NCI-H524 treated with DMSO at 0.1 percent for 48 hours (cell line): Measurements from ENCODE around the gene XYLT1.
"Not testable (repeated sequence)": the region's sequence is repeated elsewhere in the genome, so short reads cannot be mapped to it uniquely, and the experiment has no call there.

Experiments used
- DNase-seq: peaks from one replicate; lab custom pipeline; 2025; lab: John Stamatoyannopoulos, UW

The XYLT1 gene

DNA sequence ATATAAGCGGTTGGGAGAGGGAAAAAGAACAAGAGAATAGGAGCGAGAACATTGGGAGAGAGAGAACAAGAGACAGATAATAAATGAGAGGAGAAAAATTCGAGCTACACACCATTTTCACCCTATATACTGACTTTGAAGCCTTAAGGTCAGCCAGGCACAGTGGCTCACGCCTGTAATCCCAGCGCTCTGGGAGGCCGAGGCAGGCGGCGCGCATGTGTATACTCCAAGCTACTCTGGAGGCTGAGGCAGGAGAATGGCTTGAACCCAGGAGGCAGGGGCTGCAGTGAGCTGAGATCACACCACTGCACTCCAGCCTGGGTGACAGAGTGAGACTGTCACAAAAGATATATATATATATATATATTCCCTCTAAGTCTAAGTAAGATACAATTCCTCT, 164.5 kb downstream of the XYLT1 start:
- not testable (repeated sequence) for DNase-seq

DNA sequence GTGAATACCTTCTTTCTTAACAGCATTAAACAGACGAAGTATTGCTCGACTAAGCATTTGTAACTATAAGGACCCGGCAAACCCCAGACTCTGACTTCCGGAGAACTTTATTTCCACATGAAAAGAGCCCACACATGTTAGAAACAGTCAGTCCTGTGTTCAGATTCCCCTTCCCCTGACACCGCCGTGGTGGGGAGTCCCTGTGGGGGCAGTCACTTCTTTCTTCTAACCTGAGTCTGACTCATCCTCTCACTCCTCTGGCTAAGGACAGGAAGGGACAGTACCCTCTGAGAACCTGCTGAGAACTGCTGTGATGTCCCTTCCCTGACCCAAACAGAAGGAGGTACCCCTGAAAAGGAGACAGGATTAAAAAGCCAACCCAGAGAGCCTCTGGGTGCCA, 165.1 kb downstream of the XYLT1 start:
- no peak for DNase-seq

DNA sequence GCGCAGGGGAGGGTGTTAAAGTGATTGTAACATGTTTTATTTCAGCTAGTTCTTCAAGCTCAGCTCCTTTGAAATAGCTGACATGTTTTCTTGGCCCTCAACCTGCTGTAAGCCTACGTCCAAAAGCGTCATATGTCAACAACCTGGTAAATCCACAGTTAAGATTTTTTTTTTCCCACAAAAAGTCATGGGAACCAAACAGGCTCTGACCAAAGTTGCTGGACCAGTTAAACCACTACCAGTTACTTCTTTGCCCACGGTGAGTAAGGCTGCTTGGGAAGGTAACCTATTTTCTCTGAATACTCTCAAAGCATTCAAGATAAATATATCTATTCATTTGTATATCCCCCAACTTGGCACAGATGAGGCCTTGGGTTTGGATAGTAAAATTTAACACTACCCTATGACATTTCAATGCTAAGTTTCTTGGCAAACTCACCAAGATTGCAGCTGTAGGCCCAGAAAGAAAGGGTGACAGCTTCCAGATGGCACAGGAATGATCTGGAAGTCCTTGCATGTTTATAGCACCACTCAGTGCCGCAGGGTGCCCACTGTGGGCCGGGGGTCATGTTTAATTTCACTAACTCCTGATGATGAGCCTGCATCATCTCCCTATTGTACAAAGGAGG, 166.2 kb downstream of the XYLT1 start:
- DNase-seq, result no peak

DNA sequence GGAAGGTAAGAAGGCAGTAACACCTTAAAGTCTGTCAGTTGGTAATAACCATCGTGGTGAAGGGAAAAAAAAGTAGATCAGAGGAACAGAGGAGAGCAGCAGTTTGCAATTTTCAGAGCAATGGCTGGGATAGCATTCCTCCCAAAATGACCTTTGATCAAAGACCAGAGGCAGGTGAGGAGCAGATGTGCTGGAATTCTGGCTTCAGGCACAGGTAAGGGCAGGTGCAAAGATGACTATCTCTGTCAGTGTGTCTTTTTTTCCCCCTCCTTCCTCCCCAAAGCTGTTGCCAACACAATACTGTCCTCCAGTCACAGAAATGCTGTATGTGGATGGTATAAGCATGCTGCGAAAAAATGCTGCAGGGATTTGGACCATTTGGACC, 166.7 kb downstream of the XYLT1 start:
- no peak for DNase-seq

DNA sequence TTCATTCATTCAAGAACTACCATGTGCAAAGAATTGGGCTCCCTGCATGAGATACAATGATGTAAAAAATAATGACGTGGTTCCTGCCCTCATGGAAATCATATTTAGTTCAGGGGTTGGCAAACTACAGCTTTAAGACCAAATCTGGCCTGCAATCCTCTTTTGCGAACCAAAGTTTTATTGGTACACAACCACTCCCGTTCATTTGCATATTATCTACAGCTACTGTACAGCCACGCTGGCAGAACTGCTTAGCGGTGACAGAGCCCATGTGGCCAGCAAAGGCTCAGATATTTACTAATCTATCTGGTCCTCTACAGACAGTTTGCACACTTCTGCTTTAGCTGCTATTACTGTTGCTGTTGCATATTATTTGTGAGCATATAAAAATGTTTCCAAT, 167.7 kb downstream of the XYLT1 start:
- no peak for DNase-seq

DNA sequence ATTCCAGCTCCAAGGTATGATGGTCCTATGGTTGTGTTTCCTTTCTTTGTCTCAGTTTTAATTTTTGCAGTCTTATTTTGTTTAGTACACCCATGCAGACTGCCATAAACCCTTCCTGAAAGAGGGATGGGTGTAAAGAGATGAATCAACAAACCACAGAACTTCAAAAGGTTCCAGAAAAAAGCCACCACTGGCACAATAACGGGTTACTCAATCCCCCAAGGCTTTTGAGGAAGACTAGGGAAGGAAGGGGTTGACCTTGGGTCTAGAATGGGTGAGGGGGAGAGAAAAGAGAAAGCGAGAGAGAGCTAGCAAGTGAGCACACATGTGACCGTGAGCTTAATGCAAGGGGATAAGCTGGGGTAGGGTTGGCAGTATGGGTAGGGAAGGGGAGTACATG, 168.1 kb downstream of the XYLT1 start:
- no peak for DNase-seq

DNA sequence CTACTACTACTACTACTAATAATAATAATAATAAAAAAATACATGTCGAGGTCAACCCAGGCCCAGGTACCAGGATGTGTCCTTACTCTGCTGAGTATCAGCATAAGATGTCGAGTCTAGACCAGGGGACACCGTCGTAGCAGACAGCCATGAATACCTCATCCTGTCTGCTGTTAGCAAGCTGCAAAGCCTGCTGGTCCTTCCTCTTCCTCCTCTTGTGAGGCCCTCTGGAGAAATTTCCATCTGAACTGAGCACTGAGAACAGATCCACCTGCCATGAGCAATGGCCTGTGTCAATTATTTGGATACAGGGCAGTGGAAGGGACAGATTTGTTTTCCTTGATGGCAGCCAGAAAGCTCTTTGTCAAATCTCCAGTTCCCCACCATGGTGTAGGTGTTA, 168.5 kb downstream of the XYLT1 start:
- no peak for DNase-seq

DNA sequence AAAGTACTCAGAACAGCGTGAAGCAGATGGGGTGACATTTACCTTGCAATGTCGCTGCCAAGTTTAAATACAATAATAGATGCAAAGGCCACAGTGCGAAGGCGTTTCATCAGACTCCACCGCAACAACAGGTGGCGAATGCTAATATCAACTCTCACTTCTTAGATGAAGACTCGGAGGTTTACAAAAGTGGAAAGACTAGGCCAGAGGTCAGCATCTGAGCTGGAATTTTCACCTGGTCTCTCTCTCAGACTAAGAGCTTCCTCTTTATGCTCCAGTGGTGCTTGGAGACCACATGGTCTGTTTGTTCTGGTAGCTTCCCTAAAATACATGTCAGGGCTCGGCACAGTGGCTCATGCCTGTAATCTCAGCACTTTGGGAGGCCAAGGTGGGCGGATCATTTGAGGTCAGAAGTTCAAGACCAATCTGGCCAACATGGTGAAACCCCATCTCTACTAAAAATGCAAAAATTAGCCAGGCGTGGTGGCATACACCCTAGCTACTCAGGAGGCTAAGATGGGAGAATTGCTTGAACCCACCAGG, 169.1 kb downstream of the XYLT1 start:
- DNase-seq, result no peak

DNA sequence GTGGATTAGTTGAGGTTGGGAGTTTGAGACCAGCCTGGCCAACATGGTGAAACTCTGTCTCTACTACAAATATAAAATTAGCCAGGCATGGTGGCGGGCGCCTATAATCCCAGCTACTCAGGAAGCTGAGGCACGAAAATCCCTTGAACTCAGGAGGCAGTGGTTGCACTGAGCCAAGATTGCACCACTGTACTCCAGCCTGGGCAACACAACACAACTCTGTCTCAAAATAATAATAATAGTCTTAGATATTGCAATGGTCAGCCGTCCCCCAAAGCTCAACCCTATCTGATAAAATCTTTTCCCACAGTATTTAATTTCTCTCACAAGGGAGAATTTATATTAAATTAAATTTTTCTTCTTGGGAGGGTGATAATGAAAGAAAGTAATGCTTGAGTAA, 169.6 kb downstream of the XYLT1 start:
- no peak for DNase-seq

DNA sequence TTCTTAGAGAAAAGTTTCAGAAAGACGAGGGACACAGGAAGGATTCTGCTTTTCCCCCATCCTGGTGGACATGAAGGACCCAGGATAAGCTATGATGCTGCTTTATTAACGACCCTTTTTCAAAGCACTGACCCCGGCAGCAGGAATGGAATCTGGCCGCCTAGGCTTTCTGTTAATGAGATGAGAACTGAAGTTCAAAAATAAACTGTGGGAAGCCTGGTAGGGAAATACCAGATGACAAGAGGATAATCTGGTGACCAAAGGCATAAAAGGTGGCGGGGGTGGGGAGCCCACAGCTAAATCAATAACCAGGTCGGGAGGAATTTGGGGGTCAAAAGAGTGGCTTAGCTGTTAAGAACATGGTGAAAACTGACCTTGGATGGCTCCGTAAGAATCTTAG, 171.0 kb downstream of the XYLT1 start:
- DNase-seq, result no peak

DNA sequence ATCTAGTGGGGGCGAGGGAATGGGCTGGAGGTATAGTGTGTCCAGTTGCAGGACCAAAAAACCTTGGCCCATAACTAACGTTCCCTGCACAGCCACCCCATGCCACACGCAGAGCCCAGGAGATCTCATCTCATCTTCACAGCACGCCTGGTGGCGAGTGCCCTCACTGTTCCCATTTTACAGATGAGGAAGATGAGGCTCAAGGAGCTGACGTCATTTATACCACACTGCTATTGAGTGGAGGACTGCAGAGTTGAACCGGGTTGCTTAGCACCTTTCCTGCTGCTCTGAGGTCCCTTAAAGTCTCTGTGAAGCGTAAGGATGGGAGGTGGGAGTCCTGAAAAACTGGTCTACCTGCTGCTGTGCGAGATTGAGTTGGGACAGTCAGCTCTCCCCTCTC, 172.5 kb downstream of the XYLT1 start:
- DNase-seq, result no peak

DNA sequence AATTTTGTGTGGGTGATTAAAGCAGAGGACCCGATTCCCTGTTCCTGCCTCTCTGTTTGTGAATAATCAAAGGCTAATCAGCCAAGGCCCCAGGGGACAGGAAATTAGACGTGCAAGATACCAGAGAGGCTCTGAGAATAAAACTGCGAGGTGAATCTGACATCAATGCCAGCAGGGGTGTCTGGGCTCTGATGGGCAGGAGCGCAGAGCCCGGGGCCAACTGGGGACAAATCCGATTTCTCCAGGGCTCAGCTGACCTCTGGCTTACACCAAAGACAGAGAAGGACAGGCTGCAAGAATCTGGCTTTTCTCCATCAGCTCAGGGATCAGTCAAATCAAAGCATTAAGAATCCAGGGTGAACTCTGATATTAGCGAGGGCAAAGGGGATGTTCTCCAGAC, 174.3 kb downstream of the XYLT1 start:
- no peak for DNase-seq

DNA sequence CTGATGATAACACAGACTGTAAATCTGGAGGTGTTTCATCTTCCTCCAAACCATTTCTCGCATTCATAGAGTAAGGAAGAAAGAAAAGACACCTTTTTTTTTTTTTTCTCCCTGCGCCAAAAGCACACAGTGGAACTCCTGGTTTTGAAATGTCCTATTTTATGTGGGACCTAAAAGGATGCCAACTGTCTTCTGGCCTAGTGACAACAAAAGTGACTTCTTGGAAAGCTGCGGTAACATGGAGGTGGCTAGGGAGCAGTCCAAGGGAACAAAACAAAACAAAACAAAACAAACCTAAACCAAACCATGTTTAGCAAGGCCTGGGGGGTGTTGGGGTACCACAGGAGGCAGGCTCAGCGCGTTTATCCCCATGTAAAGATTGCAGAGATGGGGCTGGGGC, 174.8 kb downstream of the XYLT1 start:
- no peak for DNase-seq

DNA sequence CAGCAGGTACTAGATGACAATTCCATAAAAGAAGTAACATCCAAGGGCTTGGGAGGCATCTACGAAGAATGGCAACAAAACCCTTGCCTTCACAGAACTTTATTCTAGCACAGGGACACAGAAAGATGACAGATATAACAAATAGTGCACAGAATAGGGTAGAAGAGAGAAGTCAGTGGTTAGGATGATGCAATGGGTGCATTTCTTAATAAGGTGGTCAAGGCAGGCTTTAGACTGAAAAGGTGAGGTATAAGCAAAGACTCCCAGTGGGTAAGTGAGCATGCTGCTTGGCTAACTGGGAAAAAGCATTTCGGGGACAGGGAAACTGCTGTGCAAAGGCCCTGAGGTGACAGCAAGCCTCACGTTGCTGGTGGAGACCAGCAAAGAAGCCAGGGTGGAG, 175.9 kb downstream of the XYLT1 start:
- DNase-seq, result no peak

DNA sequence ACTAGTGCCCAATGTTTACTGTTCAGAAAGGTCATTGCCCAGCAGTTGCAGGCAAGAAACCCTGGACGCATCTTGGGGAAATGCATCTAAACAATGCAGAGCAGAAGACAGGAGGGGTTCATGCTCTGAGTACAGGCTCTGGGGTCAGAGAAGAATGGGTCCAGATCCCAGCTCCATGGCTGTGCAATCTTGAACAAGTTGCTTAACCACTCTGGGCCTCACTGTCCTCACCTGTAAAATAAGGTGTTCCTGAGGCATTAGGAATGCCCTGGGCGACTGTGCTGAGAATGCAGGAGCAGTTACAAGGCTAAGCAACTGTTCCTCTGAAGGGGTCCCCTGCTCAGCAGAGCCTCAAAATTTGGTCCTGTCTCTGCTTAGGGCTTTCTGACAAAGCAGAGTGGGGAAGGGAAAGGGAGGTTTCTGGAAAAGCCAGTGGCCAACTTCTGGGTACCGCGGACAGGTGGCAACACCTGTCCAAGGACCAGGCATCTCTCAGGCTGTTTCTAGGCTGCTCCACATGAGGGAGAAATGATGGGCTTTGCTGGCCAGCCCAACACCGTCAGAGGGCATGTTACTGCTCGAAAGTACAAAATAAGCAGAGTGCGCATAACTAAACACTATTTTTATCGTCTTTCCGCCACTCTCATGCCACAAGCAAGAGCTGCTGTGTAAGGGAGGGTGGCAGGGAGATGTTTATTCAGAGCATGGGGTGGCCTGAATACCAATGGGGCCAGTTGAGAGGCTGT, 176.8 kb downstream of the XYLT1 start:
- DNase-seq, result no peak

DNA sequence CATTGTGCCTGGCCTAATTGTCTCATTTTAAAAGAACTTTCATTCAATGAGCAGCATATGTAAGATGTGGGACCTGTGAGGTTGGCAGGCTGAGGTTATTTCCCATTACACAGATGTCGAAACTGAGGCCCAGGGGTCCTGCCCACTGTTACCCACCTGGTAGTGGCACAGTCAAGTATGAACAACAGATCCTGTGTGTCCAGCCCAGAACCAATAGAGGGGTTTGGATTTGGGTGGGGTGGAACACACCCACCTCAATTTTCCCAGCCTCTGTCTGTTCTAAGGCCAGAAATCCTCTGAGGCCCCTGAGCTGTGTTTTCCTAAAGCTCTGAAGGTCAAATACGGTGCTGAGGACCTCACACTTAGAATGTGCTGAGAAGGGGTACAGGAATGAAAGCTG, 179.5 kb downstream of the XYLT1 start:
- DNase-seq, result no peak

DNA sequence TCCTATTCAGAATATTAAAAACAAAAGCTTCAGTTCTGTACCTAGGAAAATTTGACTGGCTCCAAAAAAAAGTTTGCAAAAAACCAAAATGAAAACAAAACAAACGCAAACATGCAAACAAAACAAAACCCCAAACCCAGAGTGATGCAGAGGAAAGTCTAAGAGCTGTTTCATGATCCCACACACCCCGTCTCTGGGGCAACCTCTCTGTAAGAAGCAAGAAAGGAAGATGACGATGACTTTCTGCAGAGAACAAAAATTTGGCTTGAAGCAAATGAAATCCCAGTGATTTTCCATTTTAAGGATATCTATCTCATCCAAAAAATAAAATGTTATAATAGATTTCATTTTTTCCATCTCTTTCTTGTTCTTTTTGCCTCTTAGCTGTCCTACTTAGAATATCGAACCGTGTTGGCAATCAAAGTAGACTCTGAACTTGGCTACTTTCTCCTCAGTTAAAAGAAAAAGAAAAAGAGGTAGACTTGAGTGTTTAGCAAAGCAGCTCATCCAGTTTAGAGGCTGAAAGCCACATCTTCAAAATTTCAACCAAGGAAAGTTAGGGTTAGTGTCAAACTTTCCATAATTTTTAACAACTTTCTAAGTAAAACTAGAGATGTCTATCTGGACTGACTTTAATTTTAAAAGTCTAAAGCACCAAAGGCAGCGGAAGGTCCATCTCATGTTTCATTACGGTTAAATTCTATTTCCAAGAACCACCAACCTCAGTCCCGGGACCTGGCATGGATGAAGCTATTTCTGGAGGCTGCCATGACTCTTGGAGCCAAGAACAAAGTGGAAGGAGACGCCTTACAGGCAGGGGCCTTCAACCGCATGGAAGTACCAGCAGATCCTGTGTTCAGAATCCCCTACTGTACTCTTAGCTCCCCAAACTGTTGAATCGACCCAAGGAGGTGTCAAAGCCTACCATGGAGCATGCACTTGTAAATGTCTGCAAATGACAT, 180.8 kb downstream of the XYLT1 start:
- no peak for DNase-seq

DNA sequence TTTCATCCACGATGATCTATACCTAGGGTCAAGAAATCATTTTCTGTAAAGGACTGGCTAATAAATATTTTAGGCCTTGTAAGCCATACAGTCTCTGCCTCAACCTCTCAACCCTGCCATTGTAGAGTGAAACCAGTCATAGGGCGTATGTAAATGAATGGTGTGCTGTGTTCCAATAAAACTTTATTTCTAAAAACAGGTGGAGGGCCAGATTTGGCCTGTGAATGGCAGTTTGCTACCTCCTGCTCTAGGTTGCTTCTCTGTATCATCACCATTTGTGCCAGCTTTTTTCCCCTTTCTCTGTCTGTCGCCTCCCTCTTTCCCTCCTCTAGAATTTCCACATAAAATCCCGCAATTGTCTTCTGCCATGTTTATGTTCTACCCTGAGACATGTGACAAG, 181.7 kb downstream of the XYLT1 start:
- DNase-seq, result no peak

DNA sequence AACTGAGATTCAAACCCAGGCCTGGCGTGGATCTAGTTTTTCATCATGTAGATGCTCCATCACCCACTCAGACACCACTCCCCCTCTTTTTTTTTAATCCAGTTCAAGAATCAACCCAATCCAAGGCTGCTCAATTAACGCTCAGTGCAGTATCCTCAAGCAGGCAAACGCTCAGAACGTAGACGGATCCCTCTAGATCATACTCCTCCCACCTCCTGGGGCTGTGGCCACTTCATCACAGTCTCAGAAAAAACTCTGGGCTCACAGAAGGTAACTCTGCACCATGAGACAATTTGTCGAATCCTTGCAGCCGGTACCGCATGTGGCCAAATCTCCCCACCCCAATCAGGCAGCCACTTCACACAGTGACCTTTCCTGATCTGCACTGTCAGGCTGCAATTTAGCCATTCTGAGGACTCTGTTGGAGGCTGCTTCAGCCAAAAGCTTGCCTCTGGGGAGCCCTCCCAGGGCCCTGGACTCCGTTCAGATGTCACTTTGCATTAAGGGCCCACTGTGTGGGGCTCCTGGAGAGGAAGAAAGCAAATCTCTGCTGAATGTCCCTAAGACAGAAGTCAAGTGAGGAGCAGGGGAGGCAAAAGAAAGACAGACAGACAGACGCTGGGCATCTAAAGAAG, 183.5 kb downstream of the XYLT1 start:
- no peak for DNase-seq

DNA sequence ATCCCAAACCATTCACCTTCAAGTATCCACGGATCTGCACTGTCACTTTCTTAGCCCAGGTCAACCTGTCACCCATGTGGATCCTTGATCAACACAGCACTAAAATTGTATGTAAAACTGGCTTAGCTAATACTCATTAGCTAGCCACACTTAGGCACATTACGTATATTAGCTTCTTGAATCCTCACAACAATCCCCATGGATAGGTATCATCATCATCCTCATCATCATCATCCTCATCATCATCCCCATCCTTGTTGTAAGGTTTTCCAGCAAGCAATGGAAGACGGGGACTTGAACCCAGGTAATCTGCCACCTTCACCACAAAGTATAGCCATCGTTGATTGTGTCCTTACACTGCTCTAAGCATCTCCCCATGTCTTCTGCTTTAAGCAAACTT, 184.3 kb downstream of the XYLT1 start:
- no peak for DNase-seq

DNA sequence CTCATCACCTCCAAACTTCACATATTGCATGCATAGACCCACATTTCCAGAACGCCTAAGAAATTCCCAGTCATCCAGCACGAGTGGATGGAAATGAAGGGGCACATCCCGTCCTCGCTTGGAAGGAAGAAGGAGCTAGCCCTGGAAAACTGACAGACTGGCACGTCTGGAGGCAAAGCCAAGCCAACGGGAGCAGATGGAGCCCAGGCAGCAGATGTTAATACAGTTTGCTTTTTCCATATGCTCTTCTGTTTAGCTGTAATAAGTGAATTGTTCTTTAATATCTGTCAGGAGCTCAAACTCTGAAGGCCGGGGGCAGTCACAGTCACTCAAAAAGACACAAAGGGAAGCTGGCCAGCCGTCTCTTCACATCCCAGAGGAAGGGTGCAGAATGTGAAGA, 187.7 kb downstream of the XYLT1 start:
- peak; percentile 91 for DNase-seq

DNA sequence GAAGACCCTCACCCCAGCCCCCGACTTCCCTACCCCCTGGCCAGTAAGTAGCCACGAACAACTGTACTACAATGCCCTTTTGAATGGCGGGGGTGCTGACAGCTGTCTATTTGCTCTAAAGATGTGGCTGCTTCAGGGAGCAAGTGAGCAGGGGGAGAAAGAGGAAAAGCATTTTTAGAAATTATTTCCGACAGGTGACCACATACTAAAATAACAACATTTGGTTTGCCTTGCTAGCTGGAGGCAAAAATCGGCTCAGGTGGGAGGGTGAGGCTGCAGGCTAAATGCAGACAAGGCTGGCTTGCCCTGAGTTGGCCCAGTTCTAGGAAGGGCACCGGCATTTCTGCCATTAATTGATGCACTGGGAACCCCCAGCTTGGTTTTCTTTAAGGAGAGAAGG, 188.5 kb downstream of the XYLT1 start:
- DNase-seq, result no peak
